Neural progenitor cell (in vitro differentiated cells): ENCODE data around the gene ASB10. TPM values are rescaled to one million over a fixed set of nuclear protein-coding genes. Genes with fewer than 3 reads are reported as not detected.
A peak's percentile ranks its signal among the peaks of the same experiment; 100 is the strongest.

Experiments
- DNase-seq: peaks from one replicate; pipeline ENCODE4 v3.0.0-alpha.2; 2016; ENCODE audit warnings: low spot score
- H2AFZ ChIP-seq: fragments of 200-600 bp; sonication (generic); replicated peaks from 2 replicates; pipeline ENCODE4 v1.6.1; 2016; ENCODE audit warnings: antibody characterized with exemption
- H3F3A ChIP-seq: fragments of 200-600 bp; sonication (generic); 2 replicates; pipeline ENCODE4 v1.6.1; 2016; ENCODE audit warnings: antibody characterized with exemption, low read depth
- H3K27ac ChIP-seq: fragments of 200-600 bp; sonication (generic); 2 replicates; pipeline ENCODE4 v1.5.1; 2016; ENCODE audit warnings: mild to moderate bottlenecking
- H3K27me3 ChIP-seq: fragments of 200-600 bp; sonication (generic); 2 replicates; pipeline ENCODE4 v1.6.1; 2016; ENCODE audit warnings: mild to moderate bottlenecking, moderate library complexity
- H3K36me3 ChIP-seq: fragments of 200-600 bp; sonication (generic); 2 replicates; pipeline ENCODE4 v1.5.1; 2016
- H3K4me1 ChIP-seq: fragments of 200-600 bp; sonication (generic); 2 replicates; pipeline ENCODE4 v1.6.1; 2016; ENCODE audit warnings: mixed run types
- H3K4me2 ChIP-seq: fragments of 200-600 bp; sonication (generic); 2 replicates; pipeline ENCODE4 v1.6.1; 2016
- H3K4me3 ChIP-seq: fragments of 200-600 bp; sonication (generic); 2 replicates; pipeline ENCODE4 v1.5.1; 2016
- H3K79me2 ChIP-seq: fragments of 200-600 bp; sonication (generic); 2 replicates; pipeline ENCODE4 v1.6.1; 2016; ENCODE audit warnings: low read depth
- H3K9ac ChIP-seq: fragments of 200-600 bp; sonication (generic); 2 replicates; pipeline ENCODE4 v1.6.1; 2016
- H3K9me3 ChIP-seq: fragments of 200-600 bp; sonication (generic); 2 replicates; pipeline ENCODE4 v1.5.1; 2016; ENCODE audit warnings: low read depth
- H4K20me1 ChIP-seq: fragments of 200-600 bp; sonication (generic); 2 replicates; pipeline ENCODE4 v1.6.1; 2016; ENCODE audit warnings: low read depth
- H3K27ac Mint-ChIP-seq: 3 replicates; pipeline ENCODE4 v1.8.0; 2021; ENCODE audit warnings: mixed read lengths
- H3K27me3 Mint-ChIP-seq: 2 replicates; pipeline ENCODE4 v1.8.0; 2022; ENCODE audit warnings: low read depth, mild to moderate bottlenecking, inconsistent platforms, moderate library complexity, mixed read lengths; ENCODE audit not compliant: insufficient read depth
- H3K36me3 Mint-ChIP-seq: 3 replicates; pipeline ENCODE4 v1.8.0; 2021; ENCODE audit warnings: mixed read lengths
- H3K4me1 Mint-ChIP-seq: 3 replicates; pipeline ENCODE4 v1.8.0; 2021; ENCODE audit warnings: mixed read lengths
- H3K4me3 Mint-ChIP-seq: 3 replicates; pipeline ENCODE4 v1.8.0; 2021; ENCODE audit warnings: mild to moderate bottlenecking, moderate library complexity, mixed read lengths
- H3K9me3 Mint-ChIP-seq: 3 replicates; pipeline ENCODE4 v1.8.0; 2020; ENCODE audit warnings: mixed read lengths
- CTCF ChIP-seq: fragments of 200-600 bp; sonication (generic); IDR thresholded peaks from 2 replicates; pipeline ENCODE4 v1.5.1; 2017; ENCODE audit warnings: antibody characterized with exemption, mild to moderate bottlenecking
- EZH2 ChIP-seq: fragments of 200-600 bp; sonication (generic); IDR thresholded peaks from 2 replicates; pipeline ENCODE4 v1.6.1; 2017; ENCODE audit warnings: antibody characterized with exemption, mild to moderate bottlenecking, moderate library complexity
- EZH2phosphoT487 ChIP-seq: fragments of 200-600 bp; sonication (generic); IDR thresholded peaks from 2 replicates; pipeline ENCODE4 v1.6.1; 2017; ENCODE audit warnings: antibody characterized with exemption
- total RNA-seq: library from RNA; depleted of rRNA; stranded (reverse); fragments of >200 nt; gene quantifications from 2 replicates; pipeline ENCODE4 v1.2.3, GENCODE V29; 2015; ENCODE audit warnings: low replicate concordance

Gene ASB10
- total RNA-seq, 1 donor from 2014 or later: not detected

GRCh38 chr7:151210087-151210854 lies 23.2 kb upstream of the ASB10 start, which contains the start of gene H2BK1:
Gene H2BK1, minus strand, starts transcription at chr7:151210488. Its CDS starts 170 bp downstream, at chr7:151210318.
- DNase-seq: peak; percentile 55
- peak within 1 kb of the TSS; percentile 63 for H3K4me2 ChIP-seq

GRCh38 chr7:151209588-151209987 lies 22.5 kb upstream of the ASB10 start:
- Histone ChIP-seq H3K79me2 (no peaks in the 10 kb centered on the region), H4K20me1 (peaks cover 7% of the 10 kb centered on the region), H3K9me3 (no peaks in the 10 kb centered on the region), H3K36me3 (no peaks in the 10 kb centered on the region), H3K4me2 (no peak overlapping the region), H3K4me1 (peaks cover 18% of the 10 kb centered on the region), H3K27ac (no peak overlapping the region), H3K27me3 (peaks cover 14% of the 10 kb centered on the region), H3K4me3 (no peak overlapping the region), H3F3A (peaks cover 16% of the 10 kb centered on the region), H3K9ac (no peak overlapping the region), H2AFZ (no peak overlapping the region)
- Mint-ChIP-seq H3K36me3 (peaks cover 7% of the 10 kb centered on the region), H3K27me3 (peaks cover 7% of the 10 kb centered on the region), H3K4me1 (peaks cover 2% of the 10 kb centered on the region), H3K4me3 (no peak overlapping the region), H3K27ac (no peak overlapping the region), H3K9me3 (no peaks in the 10 kb centered on the region)
- DNase-seq: no peak
- TF ChIP-seq CTCF (no peak), EZH2 (no peak), EZH2phosphoT487 (no peak)

More at GRCh38 chr7:151210087-151210854, 23.2 kb upstream of the ASB10 start, which contains the start of gene H2BK1:
- Histone ChIP-seq H3K27me3 (peaks cover 10% of the 10 kb centered on the region), H3K4me3 (peak within 1 kb of the TSS; percentile 5), H3K27ac (no peak within 1 kb of the TSS), H3K9ac (no peak within 1 kb of the TSS), H4K20me1 (peaks cover 7% of the 10 kb centered on the region), H3K79me2 (no peaks in the 10 kb centered on the region), H3K4me1 (peaks cover 18% of the 10 kb centered on the region), H3F3A (peaks cover 16% of the 10 kb centered on the region), H3K9me3 (no peaks in the 10 kb centered on the region), H2AFZ (no peak within 1 kb of the TSS), H3K36me3 (no peaks in the 10 kb centered on the region)
- TF ChIP-seq EZH2phosphoT487 (no peak), EZH2 (no peak), CTCF (no peak)
- Mint-ChIP-seq H3K27me3 (peaks cover 7% of the 10 kb centered on the region), H3K9me3 (no peaks in the 10 kb centered on the region), H3K36me3 (peaks cover 11% of the 10 kb centered on the region), H3K4me3 (no peak within 1 kb of the TSS), H3K27ac (no peak within 1 kb of the TSS), H3K4me1 (peaks cover 2% of the 10 kb centered on the region)

- H3K36me3 Mint-ChIP-seq: peaks cover 3% of the 10 kb centered on the region
- no peak overlapping the region for H3K27ac ChIP-seq
- H3K4me1 ChIP-seq: peaks cover 18% of the 10 kb centered on the region
- no peak overlapping the region for H3K9ac ChIP-seq
- H3K4me2 ChIP-seq: no peak overlapping the region
- no peak for DNase-seq
- H4K20me1 ChIP-seq: peaks cover 7% of the 10 kb centered on the region
- H3K27me3 ChIP-seq: peaks cover 18% of the 10 kb centered on the region
- no peaks in the 10 kb centered on the region for H3K36me3 ChIP-seq
- H3K27ac Mint-ChIP-seq: no peak overlapping the region
- H3K4me3 Mint-ChIP-seq: no peak overlapping the region
- H3F3A ChIP-seq: peaks cover 16% of the 10 kb centered on the region
- H2AFZ ChIP-seq: no peak overlapping the region
- H3K9me3 Mint-ChIP-seq: no peaks in the 10 kb centered on the region
- H3K9me3 ChIP-seq: no peaks in the 10 kb centered on the region
- TF ChIP-seq EZH2phosphoT487 (no peak), EZH2 (no peak), CTCF (no peak)
- H3K27me3 Mint-ChIP-seq: peaks cover 4% of the 10 kb centered on the region
- no peaks in the 10 kb centered on the region for H3K79me2 ChIP-seq
- H3K4me1 Mint-ChIP-seq: peaks cover 2% of the 10 kb centered on the region
- H3K4me3 ChIP-seq: no peak overlapping the region
Observed at GRCh38 chr7:151208253-151208862, 21.3 kb upstream of the ASB10 start.
